GM19193 (cell line): ENCODE data around the gene CHCHD4.

Source experiments
- POLR2A ChIP-seq: IDR thresholded peaks from 4 replicates; pipeline ENCODE4 v1.6.1; 2011; ENCODE audit not compliant: insufficient read depth, insufficient read length; ENCODE audit errors: extremely low read depth

CHCHD4 gene

GRCh38 chr3:14133188-14133800 lies 8.6 kb upstream of the CHCHD4 start:
- no peak for TF ChIP-seq POLR2A

- TF ChIP-seq POLR2A = no peak
Observed at GRCh38 chr3:14132689-14133088, 8.0 kb upstream of the CHCHD4 start.

GRCh38 chr3:14132120-14132519 lies 7.5 kb upstream of the CHCHD4 start:
- TF ChIP-seq POLR2A = no peak

DNA sequence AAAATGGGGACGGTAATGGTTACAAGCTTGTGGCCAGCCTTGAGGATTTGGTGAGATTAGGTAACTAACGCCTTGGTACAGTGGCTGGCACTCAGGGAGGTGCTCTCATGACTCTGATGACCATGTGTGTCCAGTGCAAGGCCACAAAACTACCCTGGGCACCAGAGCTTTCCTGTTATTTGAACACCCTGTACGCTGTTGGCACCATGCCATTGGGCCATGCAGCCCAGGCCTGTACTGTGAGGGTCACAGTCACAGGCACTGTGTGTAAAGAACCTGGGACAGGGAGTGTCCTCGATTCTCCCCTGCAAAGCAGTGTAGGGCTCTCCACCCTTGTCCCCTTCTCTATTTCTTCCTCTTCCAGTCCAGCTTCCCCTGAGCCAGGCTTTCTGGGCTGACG lies 6.5 kb upstream of the CHCHD4 start:
- TF ChIP-seq POLR2A = no peak

GRCh38 chr3:14130707-14131106 lies 6.0 kb upstream of the CHCHD4 start:
- TF ChIP-seq POLR2A = no peak

GRCh38 chr3:14130230-14130629 lies 5.6 kb upstream of the CHCHD4 start:
- TF ChIP-seq POLR2A = no peak

- TF ChIP-seq POLR2A = no peak
Observed at GRCh38 chr3:14129296-14129695, 4.6 kb upstream of the CHCHD4 start.

DNA sequence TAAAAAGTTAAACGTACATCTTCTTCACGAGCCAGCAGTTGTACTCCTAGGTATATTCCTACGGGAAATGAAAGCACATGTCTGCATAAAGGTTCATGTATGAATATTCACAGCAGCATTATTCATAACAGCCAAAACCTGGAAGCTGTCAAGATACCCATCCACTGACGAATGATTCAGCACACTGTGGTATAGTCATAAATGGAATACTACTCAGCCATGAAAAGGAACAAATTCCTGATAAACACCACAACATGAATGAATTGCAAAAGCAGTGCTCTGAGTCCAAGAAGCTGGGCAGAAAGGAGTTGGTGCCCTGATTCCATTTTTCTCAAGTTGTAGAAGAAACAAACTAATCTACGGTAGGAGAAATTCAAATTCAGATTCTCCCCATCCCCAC lies 4.1 kb upstream of the CHCHD4 start:
- TF ChIP-seq POLR2A = no peak

DNA sequence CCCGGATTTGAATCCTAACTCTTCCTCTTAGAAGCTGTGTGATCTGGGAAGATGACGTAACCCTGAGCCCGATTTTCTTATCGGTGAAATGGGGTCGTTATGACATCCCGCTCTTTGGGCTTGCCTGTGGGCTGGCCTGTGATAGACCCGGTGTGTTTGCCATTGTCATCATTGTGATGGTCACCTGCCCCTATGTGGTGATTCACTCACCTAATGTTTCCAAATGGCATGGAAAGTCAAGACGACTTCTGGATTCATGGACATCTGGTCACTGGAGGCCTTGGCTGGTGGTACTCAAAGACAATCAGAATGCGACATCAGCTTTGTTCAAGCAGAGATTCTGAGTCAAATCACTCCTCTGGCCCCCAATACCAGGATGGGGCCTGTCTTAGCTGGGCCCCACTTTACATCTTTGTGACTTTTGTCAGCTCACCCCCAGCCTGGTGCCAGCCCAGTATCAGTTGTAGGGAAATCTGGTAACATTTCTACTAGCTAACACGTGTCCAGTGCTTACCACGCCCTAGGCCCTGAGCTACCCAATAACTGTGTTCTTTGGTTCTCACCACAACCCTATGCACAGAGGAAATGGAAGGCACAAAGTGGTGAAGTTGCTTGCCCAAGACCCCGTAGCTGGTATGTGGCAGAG lies 3.0 kb upstream of the CHCHD4 start:
- TF ChIP-seq POLR2A = no peak

DNA sequence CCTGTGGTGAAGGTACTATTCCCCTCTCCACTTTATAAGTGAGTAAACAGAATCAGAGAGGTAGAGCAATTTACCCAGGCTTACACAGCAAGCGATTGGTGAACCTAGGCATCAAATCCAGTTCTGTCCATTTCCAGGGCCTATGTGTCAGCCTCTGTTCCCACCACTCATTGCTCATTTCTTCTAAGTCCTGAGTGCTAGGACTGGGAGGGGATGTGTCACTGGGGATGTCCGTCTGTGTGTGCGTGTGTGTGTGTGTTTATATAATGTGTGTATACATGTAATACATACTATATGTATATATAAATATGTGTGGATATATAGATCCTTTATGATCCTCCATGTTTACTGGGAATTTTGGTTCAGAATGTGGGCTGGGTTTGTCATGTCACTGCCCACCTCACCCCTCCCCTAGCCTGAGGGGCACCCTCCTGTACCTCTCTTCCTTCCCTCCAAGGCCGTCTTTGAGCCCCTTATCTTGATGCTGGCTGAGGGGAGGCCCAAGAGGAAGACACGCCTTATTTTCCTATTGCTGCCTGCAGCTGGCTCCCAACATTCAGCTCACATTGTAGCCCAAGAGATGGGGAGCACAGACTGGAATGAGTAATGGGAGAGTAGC lies 2.3 kb upstream of the CHCHD4 start:
- no peak for TF ChIP-seq POLR2A

- no peak for TF ChIP-seq POLR2A
Observed at GRCh38 chr3:14126017-14126886, 1.6 kb upstream of the CHCHD4 start.

- no peak for TF ChIP-seq POLR2A
Observed at GRCh38 chr3:14125193-14126016, 735 bp upstream of the CHCHD4 start.

GRCh38 chr3:14124223-14124614 lies 451 bp downstream of the CHCHD4 start:
- no peak for TF ChIP-seq POLR2A
